K562 (cell line): ENCODE measurements around the gene EMC1. TPM values are rescaled to one million over a fixed set of nuclear protein-coding genes. Genes with fewer than 3 reads are reported as not detected.

Experiments used
- CCAR2 ChIP-seq: fragments of 200-400 bp; formaldehyde crosslinking; IDR thresholded peaks from 2 replicates; pipeline ENCODE4 v1.6.1; 2017; ENCODE audit warnings: mild to moderate bottlenecking, low read depth, low read length
- DACH1 ChIP-seq: fragments of 450-650 bp; IDR thresholded peaks from 2 replicates; pipeline ENCODE4 v1.6.1; 2018; ENCODE audit not compliant: partially characterized antibody
- E2F3 ChIP-seq: fragments of 250-450 bp; sonication (Bioruptor Pico); IDR thresholded peaks from 2 replicates; pipeline ENCODE4 v1.4.0; 2020; ENCODE audit warnings: mild to moderate bottlenecking
- FOSL1 ChIP-seq: fragments of 200-800 bp; sonication (Bioruptor generic); conservative IDR thresholded peaks from 2 replicates; pipeline ENCODE4 v1.6.1; 2016; ENCODE audit warnings: missing genetic modification characterization, missing compliant biosample characterization
- ILF3 ChIP-seq: fragments of 450-650 bp; IDR thresholded peaks from 2 replicates; pipeline ENCODE4 v1.6.1; 2018; ENCODE audit warnings: antibody characterized with exemption, mild to moderate bottlenecking, moderate library complexity, borderline replicate concordance
- MAZ ChIP-seq, 2 experiments: fragments of 450-650 bp in 1 of 2; sonication (generic) in 1 of 2; formaldehyde crosslinking; IDR thresholded peaks in 1 of 2; conservative IDR thresholded peaks in 1 of 2; 2 replicates each; pipeline versions ENCODE4 v1.4.0 to v1.5.0; 2020; ENCODE audit warnings: mild to moderate bottlenecking in 1 of 2, missing genetic modification reagents in 1 of 2
- MCM7 ChIP-seq, 2 experiments: fragments of 450-650 bp; IDR thresholded peaks; 2 replicates each; pipeline ENCODE4 v1.6.1; 2016 to 2018
- MYNN ChIP-seq, 2 experiments: sonication (generic); formaldehyde crosslinking in 1 of 2; IDR thresholded peaks; 2 replicates each; pipeline versions ENCODE4 v1.5.0 to v1.6.1; 2016 to 2020; ENCODE audit warnings: antibody characterized with exemption in 1 of 2, missing genetic modification reagents in 1 of 2
- POLR2AphosphoS5 ChIP-seq: IDR thresholded peaks from 2 replicates; pipeline ENCODE4 v1.6.1; 2011; ENCODE audit warnings: mild to moderate bottlenecking, low read depth, low read length, moderate library complexity; ENCODE audit not compliant: control insufficient read depth, insufficient read depth
- PYGO2 ChIP-seq: fragments of 450-650 bp; IDR thresholded peaks from 2 replicates; pipeline ENCODE4 v1.6.1; 2016; ENCODE audit warnings: mild to moderate bottlenecking, missing genetic modification characterization, moderate library complexity, missing compliant biosample characterization
- SIN3A ChIP-seq, 2 experiments: fragments of 150-350 bp in 1 of 2; IDR thresholded peaks; 2 replicates each; pipeline ENCODE4 v1.6.1; 2011 to 2016; ENCODE audit warnings: borderline replicate concordance in 2 of 2, low read depth in 2 of 2, low read length in 2 of 2, mild to moderate bottlenecking in 2 of 2, moderate library complexity in 2 of 2; ENCODE audit not compliant: control insufficient read depth in 1 of 2
- SMAD4 ChIP-seq: fragments of 250-450 bp; sonication (Bioruptor Pico); conservative IDR thresholded peaks from 2 replicates; pipeline ENCODE4 v1.8.0; 2021; ENCODE audit warnings: inconsistent platforms, mild to moderate bottlenecking, moderate library complexity
- SP1 ChIP-seq: sonication (generic); formaldehyde crosslinking; IDR thresholded peaks from 2 replicates; pipeline ENCODE4 v1.8.1; 2022; ENCODE audit warnings: mild to moderate bottlenecking, missing genetic modification reagents
- STAG1 ChIP-seq: sonication (generic); formaldehyde crosslinking; IDR thresholded peaks from 2 replicates; pipeline ENCODE4 v1.5.0; 2020; ENCODE audit warnings: missing genetic modification reagents, borderline replicate concordance
- ZNF140 ChIP-seq: fragments of 250-450 bp; sonication (Bioruptor Pico); IDR thresholded peaks from 2 replicates; pipeline ENCODE4 v1.8.0; 2021; ENCODE audit warnings: moderate library complexity, mild to moderate bottlenecking, inconsistent platforms
- ZNF217 ChIP-seq: sonication (generic); formaldehyde crosslinking; IDR thresholded peaks from 2 replicates; pipeline ENCODE4 v1.8.0; 2022; ENCODE audit warnings: mild to moderate bottlenecking, missing genetic modification reagents
- ZNF274 ChIP-seq: IDR thresholded peaks from 2 replicates; pipeline ENCODE4 v1.6.1; 2011; ENCODE audit warnings: low read depth, mild to moderate bottlenecking, low read length, moderate library complexity, borderline replicate concordance
- polyA plus RNA-seq, 8 experiments: library from polyadenylated mRNA; depleted of rRNA in 4 of 8; stranded (reverse) in 5 of 8; unstranded in 3 of 8; fragments of >200 nt; fragmentation: Nextera tagmentation in 2 of 8; fragmentation: Illumina TruSeq in 1 of 8; extraction: Ambion mirVana in 2 of 8; extraction: Trizol in 1 of 8; gene quantifications; 2 replicates each; pipeline versions ENCODE4 v1.2.1 to v1.2.3, GENCODE V29; 2011 to 2014; ENCODE audit warnings: inconsistent platforms in 1 of 8, missing spikeins in 1 of 8
- total RNA-seq, 7 experiments: library from RNA; depleted of rRNA in 6 of 7; stranded (reverse); fragments of >200 nt in 6 of 7; fragmentation: Illumina TruSeq in 2 of 7; extraction: Trizol in 2 of 7; gene quantifications; 2 replicates each; pipeline versions ENCODE4 v1.2.1 to v1.2.3, GENCODE V29; 2011 to 2021; ENCODE audit warnings: low replicate concordance in 1 of 7
- TF ChIP-seq, protein P1 (sequence below): sonication (generic); formaldehyde crosslinking; IDR thresholded peaks from 2 replicates; pipeline ENCODE4 v1.8.1; 2023; ENCODE audit warnings: mild to moderate bottlenecking, missing genetic modification reagents
- TF ChIP-seq, protein P2 (sequence below): sonication (generic); formaldehyde crosslinking; IDR thresholded peaks from 2 replicates; pipeline ENCODE4 v1.8.0; 2022; ENCODE audit warnings: missing genetic modification reagents, mild to moderate bottlenecking, moderate library complexity, borderline replicate concordance
- TF ChIP-seq, protein P3 (sequence below): fragments of 450-650 bp; formaldehyde crosslinking; IDR thresholded peaks from 2 replicates; pipeline ENCODE4 v1.4.0; 2020; ENCODE audit warnings: mild to moderate bottlenecking, mixed read lengths
- TF ChIP-seq, protein P4 (sequence below): sonication (generic); formaldehyde crosslinking; IDR thresholded peaks from 2 replicates; pipeline ENCODE4 v1.4.0; 2020; ENCODE audit warnings: mild to moderate bottlenecking, missing genetic modification reagents
- TF ChIP-seq, protein P5 (sequence below): sonication (generic); formaldehyde crosslinking; IDR thresholded peaks from 2 replicates; pipeline ENCODE4 v1.8.0; 2022; ENCODE audit warnings: mild to moderate bottlenecking, missing genetic modification reagents

Gene EMC1
- total and polyA plus RNA-seq, 9 of the 15 experiments (the other 6 are each of a cell fraction or from before 2014, with no cell fraction given), result 17.8 to 88.2 (median 37.4) TPM

DNA sequence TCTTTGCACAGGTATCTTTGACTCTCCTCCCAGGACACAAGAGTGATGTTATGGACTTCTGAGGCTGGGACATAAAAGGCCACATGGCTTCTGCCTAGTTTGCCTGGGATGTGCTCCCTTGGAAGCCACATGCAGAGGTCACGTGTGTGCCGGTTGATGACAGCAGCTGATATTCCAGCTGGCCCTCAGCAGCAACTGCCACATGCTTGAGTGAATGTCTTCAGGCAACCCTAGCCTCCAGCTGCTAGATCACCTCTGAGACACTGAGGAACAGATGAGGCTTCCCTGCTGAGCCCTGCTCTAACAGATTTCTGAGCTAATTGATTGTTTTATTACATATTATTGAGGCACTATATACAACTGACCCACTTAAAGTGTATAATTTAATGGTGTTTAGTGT lies 48.9 kb upstream of the EMC1 start (continued):
- TF ChIP-seq PYGO2, result no peak
- no peak for TF ChIP-seq SP1 (CRISPR knock-in tag)
- TF ChIP-seq SIN3A (IDR thresholded peaks at IDR 0.05; ENCODE audit: borderline replicate concordance in 2 of 2, control insufficient read depth in 1 of 2, low read depth in 2 of 2, low read length in 2 of 2), result peak in 1 of 2 experiments; percentile 52; a peak in 1 of 4 replicates
- TF ChIP-seq MCM7 (IDR thresholded peaks at IDR 0.05), result no peak
- TF ChIP-seq POLR2AphosphoS5, result no peak
- no peak for TF ChIP-seq E2F3 (CRISPR knock-in tag)
- TF ChIP-seq, protein P1, sequence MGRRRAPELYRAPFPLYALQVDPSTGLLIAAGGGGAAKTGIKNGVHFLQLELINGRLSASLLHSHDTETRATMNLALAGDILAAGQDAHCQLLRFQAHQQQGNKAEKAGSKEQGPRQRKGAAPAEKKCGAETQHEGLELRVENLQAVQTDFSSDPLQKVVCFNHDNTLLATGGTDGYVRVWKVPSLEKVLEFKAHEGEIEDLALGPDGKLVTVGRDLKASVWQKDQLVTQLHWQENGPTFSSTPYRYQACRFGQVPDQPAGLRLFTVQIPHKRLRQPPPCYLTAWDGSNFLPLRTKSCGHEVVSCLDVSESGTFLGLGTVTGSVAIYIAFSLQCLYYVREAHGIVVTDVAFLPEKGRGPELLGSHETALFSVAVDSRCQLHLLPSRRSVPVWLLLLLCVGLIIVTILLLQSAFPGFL (CRISPR knock-in tag), result no peak
- TF ChIP-seq FOSL1, result 0 out of 2 replicates have a peak, but pooled peaks have one; percentile 12
- no peak for TF ChIP-seq CCAR2
- TF ChIP-seq STAG1 (CRISPR knock-in tag), result no peak
- TF ChIP-seq, protein P2, sequence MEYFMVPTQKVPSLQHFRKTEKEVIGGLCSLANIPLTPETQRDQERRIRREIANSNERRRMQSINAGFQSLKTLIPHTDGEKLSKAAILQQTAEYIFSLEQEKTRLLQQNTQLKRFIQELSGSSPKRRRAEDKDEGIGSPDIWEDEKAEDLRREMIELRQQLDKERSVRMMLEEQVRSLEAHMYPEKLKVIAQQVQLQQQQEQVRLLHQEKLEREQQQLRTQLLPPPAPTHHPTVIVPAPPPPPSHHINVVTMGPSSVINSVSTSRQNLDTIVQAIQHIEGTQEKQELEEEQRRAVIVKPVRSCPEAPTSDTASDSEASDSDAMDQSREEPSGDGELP (CRISPR knock-in tag), result peak; percentile 92
- 0 out of 2 replicates have a peak, but pooled peaks have one; percentile 43 for TF ChIP-seq SMAD4 (CRISPR knock-in tag)
- TF ChIP-seq, protein P3, sequence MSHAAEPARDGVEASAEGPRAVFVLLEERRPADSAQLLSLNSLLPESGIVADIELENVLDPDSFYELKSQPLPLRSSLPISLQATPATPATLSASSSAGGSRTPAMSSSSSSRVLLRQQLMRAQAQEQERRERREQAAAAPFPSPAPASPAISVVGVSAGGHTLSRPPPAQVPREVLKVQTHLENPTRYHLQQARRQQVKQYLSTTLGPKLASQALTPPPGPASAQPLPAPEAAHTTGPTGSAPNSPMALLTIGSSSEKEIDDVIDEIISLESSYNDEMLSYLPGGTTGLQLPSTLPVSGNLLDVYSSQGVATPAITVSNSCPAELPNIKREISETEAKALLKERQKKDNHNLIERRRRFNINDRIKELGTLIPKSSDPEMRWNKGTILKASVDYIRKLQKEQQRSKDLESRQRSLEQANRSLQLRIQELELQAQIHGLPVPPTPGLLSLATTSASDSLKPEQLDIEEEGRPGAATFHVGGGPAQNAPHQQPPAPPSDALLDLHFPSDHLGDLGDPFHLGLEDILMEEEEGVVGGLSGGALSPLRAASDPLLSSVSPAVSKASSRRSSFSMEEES (CRISPR knock-in tag), result peak; percentile 85
- TF ChIP-seq, protein P4, sequence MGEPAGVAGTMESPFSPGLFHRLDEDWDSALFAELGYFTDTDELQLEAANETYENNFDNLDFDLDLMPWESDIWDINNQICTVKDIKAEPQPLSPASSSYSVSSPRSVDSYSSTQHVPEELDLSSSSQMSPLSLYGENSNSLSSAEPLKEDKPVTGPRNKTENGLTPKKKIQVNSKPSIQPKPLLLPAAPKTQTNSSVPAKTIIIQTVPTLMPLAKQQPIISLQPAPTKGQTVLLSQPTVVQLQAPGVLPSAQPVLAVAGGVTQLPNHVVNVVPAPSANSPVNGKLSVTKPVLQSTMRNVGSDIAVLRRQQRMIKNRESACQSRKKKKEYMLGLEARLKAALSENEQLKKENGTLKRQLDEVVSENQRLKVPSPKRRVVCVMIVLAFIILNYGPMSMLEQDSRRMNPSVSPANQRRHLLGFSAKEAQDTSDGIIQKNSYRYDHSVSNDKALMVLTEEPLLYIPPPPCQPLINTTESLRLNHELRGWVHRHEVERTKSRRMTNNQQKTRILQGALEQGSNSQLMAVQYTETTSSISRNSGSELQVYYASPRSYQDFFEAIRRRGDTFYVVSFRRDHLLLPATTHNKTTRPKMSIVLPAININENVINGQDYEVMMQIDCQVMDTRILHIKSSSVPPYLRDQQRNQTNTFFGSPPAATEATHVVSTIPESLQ (CRISPR knock-in tag), result no peak
- no peak for TF ChIP-seq MAZ (CRISPR knock-in tag; conservative IDR thresholded peaks at IDR 0.05 in 1 of 2, IDR thresholded peaks at IDR 0.05 in 1 of 2)
- no peak for TF ChIP-seq ZNF274
- TF ChIP-seq ZNF140, result no peak
- TF ChIP-seq ILF3, result no peak
- TF ChIP-seq ZNF217, result no peak
- TF ChIP-seq, protein P5, sequence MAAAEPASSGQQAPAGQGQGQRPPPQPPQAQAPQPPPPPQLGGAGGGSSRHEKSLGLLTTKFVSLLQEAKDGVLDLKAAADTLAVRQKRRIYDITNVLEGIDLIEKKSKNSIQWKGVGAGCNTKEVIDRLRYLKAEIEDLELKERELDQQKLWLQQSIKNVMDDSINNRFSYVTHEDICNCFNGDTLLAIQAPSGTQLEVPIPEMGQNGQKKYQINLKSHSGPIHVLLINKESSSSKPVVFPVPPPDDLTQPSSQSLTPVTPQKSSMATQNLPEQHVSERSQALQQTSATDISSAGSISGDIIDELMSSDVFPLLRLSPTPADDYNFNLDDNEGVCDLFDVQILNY (CRISPR knock-in tag), result no peak
- TF ChIP-seq MYNN (IDR thresholded peaks at IDR 0.05), result peak; percentile 44; the same call in 1 of the 2 replicates
- no peak for TF ChIP-seq MYNN (CRISPR knock-in tag; IDR thresholded peaks at IDR 0.05)
- TF ChIP-seq DACH1, result peak; percentile 75
